ENCODE measurements around the gene ZNF665. TPM values are rescaled to one million over a fixed set of nuclear protein-coding genes. Genes with fewer than 3 reads are reported as not detected.

The ZNF665 gene
- total and polyA plus RNA-seq, 2 donors (not counting 3 experiments of a cell fraction or from before 2014, with no cell fraction given): 1.3 to 2.1 TPM

- Histone ChIP-seq H3K27me3 (ENCODE audit: control insufficient read depth in 2 of 2, insufficient read depth in 2 of 2, low read length in 2 of 2) (no peaks in the 10 kb centered on the region), H3K27ac (ENCODE audit: insufficient read depth, low read depth, low read length) (no peak overlapping the region), H4K20me1 (replicated peaks; ENCODE audit: control insufficient read depth, extremely low read depth, insufficient read depth, low read length) (no peaks in the 10 kb centered on the region), H3K4me1 (ENCODE audit: control insufficient read depth, extremely low read depth, insufficient read depth, low read length) (peaks cover 8% of the 10 kb centered on the region), H3K9me1 (replicated peaks; ENCODE audit: control insufficient read depth, extremely low read depth, insufficient read depth, low read length) (no peaks in the 10 kb centered on the region), H3K4me3 (replicated peaks in 1 of 3; ENCODE audit: insufficient read depth in 1 of 3, low read depth in 1 of 3, low read length in 3 of 3) (no peak overlapping the region), H3K4me2 (ENCODE audit: insufficient read depth, low read length) (no peak overlapping the region), H2AFZ (ENCODE audit: low read depth, low read length) (no peak overlapping the region), H3K36me3 (ENCODE audit: control insufficient read depth in 2 of 2, extremely low read depth in 1 of 2, insufficient read depth in 2 of 2, low read length in 2 of 2) (no peaks in the 10 kb centered on the region), H3K9me3 (replicated peaks; ENCODE audit: control insufficient read depth, insufficient read depth, low read length) (peaks cover 2% of the 10 kb centered on the region), H3K9ac (replicated peaks; ENCODE audit: extremely low read depth, insufficient read depth, low read length) (no peak overlapping the region), H3K79me2 (ENCODE audit: control insufficient read depth, insufficient read depth, low read length) (no peaks in the 10 kb centered on the region)
- no peak for TF ChIP-seq EZH2 (IDR thresholded peaks at IDR 0.05; ENCODE audit: borderline replicate concordance, low read depth, low read length, severe bottlenecking)
- no peak for TF ChIP-seq POLR2A (IDR thresholded peaks at IDR 0.05; ENCODE audit: low read depth, low read length)
- no peak for TF ChIP-seq FOS (IDR thresholded peaks at IDR 0.05; ENCODE audit: borderline replicate concordance, insufficient read depth, low read length)
- no peak for TF ChIP-seq GATA2 (IDR thresholded peaks at IDR 0.05; ENCODE audit: insufficient read depth, insufficient read length, low read depth, low read length)
- no peak for TF ChIP-seq MYC (IDR thresholded peaks at IDR 0.05; ENCODE audit: low read depth, low read length)
- TF ChIP-seq CTCF (IDR thresholded peaks at IDR 0.05; ENCODE audit: extremely low read depth in 1 of 2, insufficient read depth in 1 of 2, low read depth in 1 of 2, low read length in 2 of 2): no peak
- TF ChIP-seq POLR2AphosphoS5 (IDR thresholded peaks at IDR 0.05; ENCODE audit: insufficient read depth, low read depth, low read length): no peak
- no peak for TF ChIP-seq JUN (IDR thresholded peaks at IDR 0.05; ENCODE audit: borderline replicate concordance, insufficient read depth, insufficient read length, low read depth)
- TF ChIP-seq MAX (IDR thresholded peaks at IDR 0.05; ENCODE audit: insufficient read depth, insufficient read length): no peak
- no peak for FAIRE-seq
- intact Hi-C loops (cut with micrococcal nuclease) (no loop called here), dilution Hi-C loops (cut with MboI; ENCODE audit: extremely low pct_ligation_motif_present, low sequenced_read_pairs) (no loop called here)
- ChIA-PET POLR2A (no interaction called here), CTCF (interaction anchor here (1.8 kb wide), 1 partner anchor 80 kb away, joined by 11 read pairs; no protein-coding TSS in a partner anchor)
- BruUV-seq (replicated peaks): no TSS peak
- no peak for DNase-seq (ENCODE audit: low read depth, low spot score)
Measured at GRCh38 chr19:53156850-53157249, 36.3 kb downstream of the ZNF665 start.

All from endothelial cell of umbilical vein (primary cell).